ENCODE results near the gene S1PR2.
"Not testable (repeated sequence)": the region's sequence is repeated elsewhere in the genome, so short reads cannot be mapped to it uniquely, and the experiment has no call there.

Gene S1PR2

GRCh38 chr19:10198889-10199644, 32.1 kb downstream of the S1PR2 start:
- not testable (repeated sequence) for H3K18ac ChIP-seq (ENCODE audit: low read length); H2BK5ac ChIP-seq (ENCODE audit: low read length); H3K36me3 ChIP-seq (ENCODE audit: control insufficient read depth, insufficient read depth, low read length); H3K23ac ChIP-seq (ENCODE audit: low read length); H3K79me1 ChIP-seq (ENCODE audit: low read length); H4K8ac ChIP-seq (ENCODE audit: low read depth, low read length); H2BK120ac ChIP-seq (ENCODE audit: low read depth, low read length); H2BK15ac ChIP-seq (replicated peaks; ENCODE audit: low read depth); H2AK5ac ChIP-seq (ENCODE audit: low read length); H3K4ac ChIP-seq (ENCODE audit: low read depth, low read length); H3K27ac ChIP-seq (ENCODE audit: low read depth, low read length); H3K4me1 ChIP-seq (ENCODE audit: control insufficient read depth, low read depth, low read length); H3K27me3 ChIP-seq (ENCODE audit: insufficient read depth, low read length, poor library complexity); H3K4me2 ChIP-seq (ENCODE audit: low read length); H3K4me3 ChIP-seq (ENCODE audit: low read length); H3K56ac ChIP-seq (ENCODE audit: low read length); DNase-seq; H4K5ac ChIP-seq (ENCODE audit: low read length); H3K9ac ChIP-seq (ENCODE audit: low read length); H3K79me2 ChIP-seq (ENCODE audit: control insufficient read depth, insufficient read depth, low read length)
- WGBS (ENCODE audit: extremely low coverage, insufficient coverage, low lambda C conversion rate) = no CpG with 5 or more reads among the region's 11 CpGs

DNA sequence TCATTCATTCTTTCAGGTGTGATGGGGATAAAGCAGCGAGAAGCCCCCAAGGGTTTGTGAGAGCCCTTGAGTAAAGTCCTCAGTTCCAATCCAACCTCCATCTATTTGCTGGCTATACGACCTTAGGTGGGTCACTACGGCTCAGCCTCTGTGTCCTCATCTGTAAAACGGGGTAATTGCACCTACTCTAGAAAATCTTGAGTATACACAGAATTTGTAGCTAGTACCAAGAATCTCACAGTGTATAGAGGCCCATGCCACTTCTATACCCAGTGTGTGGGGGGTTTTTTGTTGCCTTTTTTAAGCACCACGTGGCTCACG, 36.0 kb downstream of the S1PR2 start:
- Histone ChIP-seq H3K18ac (ENCODE audit: low read length) (no peak overlapping the region), H3K27me3 (ENCODE audit: insufficient read depth, low read length, poor library complexity) (no peaks in the 10 kb centered on the region), H2BK5ac (ENCODE audit: low read length) (no peak overlapping the region), H4K5ac (ENCODE audit: low read length) (no peak overlapping the region), H2AK5ac (ENCODE audit: low read length) (no peak overlapping the region), H3K4me2 (ENCODE audit: low read length) (peak overlapping the region; percentile 41), H3K79me1 (ENCODE audit: low read length) (peaks cover 2% of the 10 kb centered on the region), H4K8ac (ENCODE audit: low read depth, low read length) (no peak overlapping the region), H2BK120ac (ENCODE audit: low read depth, low read length) (no peak overlapping the region), H2BK15ac (replicated peaks; ENCODE audit: low read depth) (no peak overlapping the region), H3K56ac (ENCODE audit: low read length) (peak overlapping the region; percentile 28), H3K79me2 (ENCODE audit: control insufficient read depth, insufficient read depth, low read length) (peaks cover 39% of the 10 kb centered on the region), H3K4ac (ENCODE audit: low read depth, low read length) (no peak overlapping the region), H3K36me3 (ENCODE audit: control insufficient read depth, insufficient read depth, low read length) (no peaks in the 10 kb centered on the region), H3K4me3 (ENCODE audit: low read length) (peak overlapping the region; percentile 5), H3K4me1 (ENCODE audit: control insufficient read depth, low read depth, low read length) (no peaks in the 10 kb centered on the region), H3K27ac (ENCODE audit: low read depth, low read length) (no peak overlapping the region), H3K23ac (ENCODE audit: low read length) (no peak overlapping the region), H3K9ac (ENCODE audit: low read length) (peak overlapping the region; percentile 56)
- WGBS (ENCODE audit: extremely low coverage, insufficient coverage, low lambda C conversion rate) = no CpG with 5 or more reads among the region's 6 CpGs
- DNase-seq = no peak

DNA sequence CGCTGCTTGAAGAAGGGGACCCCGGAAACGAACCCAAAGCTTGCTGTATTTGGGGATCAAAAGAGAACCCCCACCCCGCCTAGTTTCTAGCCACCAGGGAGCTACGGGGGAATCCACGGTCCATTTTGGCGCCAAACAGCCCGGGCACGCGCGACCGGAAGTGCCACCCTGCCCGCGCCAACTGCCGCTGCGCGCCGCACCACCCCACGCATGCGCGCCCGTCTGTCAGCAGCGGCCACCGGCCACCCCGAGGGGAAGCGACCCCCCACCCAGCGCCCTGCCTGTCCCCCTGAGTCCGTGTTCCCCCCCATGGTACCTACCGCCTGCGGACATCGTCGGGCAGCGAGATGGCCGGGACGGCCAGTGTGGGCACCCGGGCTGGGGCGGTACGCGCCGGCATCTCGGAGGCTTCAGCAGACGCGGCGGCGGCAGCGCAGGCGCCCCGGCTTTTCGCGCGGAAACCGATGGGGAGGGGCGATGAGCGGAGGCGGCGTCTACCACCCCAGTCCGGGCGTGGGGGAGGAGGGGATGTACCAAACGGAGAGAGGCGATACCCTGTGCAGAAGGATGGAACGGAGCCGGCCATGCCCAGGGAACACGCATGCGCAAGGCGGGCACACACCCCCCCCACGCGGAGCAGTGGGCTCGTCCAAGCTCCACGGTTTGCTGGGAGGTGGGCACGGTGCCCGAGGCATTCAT, 36.5 kb downstream of the S1PR2 start, which contains the start of gene DNMT1:
Gene DNMT1, minus strand, starts transcription at position 454 of the 699 bp plus-strand sequence. Its CDS starts 54 bp downstream, at position 400.
- peak within 1 kb of the TSS; percentile 56 for H3K4me2 ChIP-seq (ENCODE audit: low read length)
- WGBS (ENCODE audit: extremely low coverage, insufficient coverage, low lambda C conversion rate) = no CpG with 5 or more reads among the region's 71 CpGs
- no peaks in the 10 kb centered on the region for H3K36me3 ChIP-seq (ENCODE audit: control insufficient read depth, insufficient read depth, low read length)
- H2AK5ac ChIP-seq (ENCODE audit: low read length) = peak within 1 kb of the TSS; percentile 90
- H3K4me3 ChIP-seq (ENCODE audit: low read length) = peak within 1 kb of the TSS; percentile 44
- H3K4ac ChIP-seq (ENCODE audit: low read depth, low read length) = peak within 1 kb of the TSS; percentile 78
- peak within 1 kb of the TSS; percentile 95 for H3K56ac ChIP-seq (ENCODE audit: low read length)
- peaks cover 44% of the 10 kb centered on the region for H3K79me2 ChIP-seq (ENCODE audit: control insufficient read depth, insufficient read depth, low read length)
- H3K9ac ChIP-seq (ENCODE audit: low read length) = peak within 1 kb of the TSS; percentile 98
- H3K18ac ChIP-seq (ENCODE audit: low read length) = peak within 1 kb of the TSS; percentile 20
- peak within 1 kb of the TSS; percentile 79 for H2BK5ac ChIP-seq (ENCODE audit: low read length)
- DNase-seq = peak; percentile 97
- no peak within 1 kb of the TSS for H2BK120ac ChIP-seq (ENCODE audit: low read depth, low read length)
- no peak within 1 kb of the TSS for H2BK15ac ChIP-seq (replicated peaks; ENCODE audit: low read depth)
- H4K5ac ChIP-seq (ENCODE audit: low read length) = no peak within 1 kb of the TSS
- peak within 1 kb of the TSS; percentile 83 for H3K23ac ChIP-seq (ENCODE audit: low read length)
- H4K8ac ChIP-seq (ENCODE audit: low read depth, low read length) = no peak within 1 kb of the TSS
- peaks cover 6% of the 10 kb centered on the region for H3K79me1 ChIP-seq (ENCODE audit: low read length)
- peak within 1 kb of the TSS; percentile 28 for H3K27ac ChIP-seq (ENCODE audit: low read depth, low read length)
- no peaks in the 10 kb centered on the region for H3K27me3 ChIP-seq (ENCODE audit: insufficient read depth, low read length, poor library complexity)
- H3K4me1 ChIP-seq (ENCODE audit: control insufficient read depth, low read depth, low read length) = no peaks in the 10 kb centered on the region

DNA sequence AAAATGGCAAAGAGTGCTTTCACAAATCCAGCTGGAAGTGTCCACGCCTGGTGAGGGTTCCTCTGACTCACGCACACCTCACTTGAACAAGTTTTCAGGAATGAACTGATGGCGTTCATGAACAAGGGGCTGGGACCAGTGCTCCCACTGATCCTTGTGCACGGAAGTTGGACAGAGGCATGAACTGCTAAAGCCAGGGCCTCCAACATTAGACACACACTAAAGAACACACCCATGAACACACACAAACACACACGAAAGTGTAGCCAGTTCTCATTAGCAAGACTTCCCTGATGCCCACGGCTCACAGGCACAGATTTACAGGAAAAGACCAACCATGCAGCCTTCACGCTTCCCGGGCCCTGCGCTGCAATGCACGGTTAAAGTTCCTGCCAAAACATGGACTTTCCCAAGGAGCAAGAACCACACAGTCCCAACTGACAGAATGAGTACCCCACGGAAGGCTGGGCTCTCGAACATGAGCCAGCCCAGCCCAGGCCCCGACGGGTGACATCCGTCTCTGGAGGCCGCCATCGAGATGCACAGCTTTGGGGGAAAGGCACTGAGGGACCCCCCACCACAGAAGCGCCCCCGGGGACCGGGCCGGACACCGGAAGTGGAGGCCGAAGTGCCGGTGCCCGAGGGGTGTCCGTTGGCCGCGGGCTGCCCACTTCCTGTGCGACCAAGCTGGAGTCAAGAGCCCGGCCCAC, 37.2 kb downstream of the S1PR2 start:
- H2BK120ac ChIP-seq (ENCODE audit: low read depth, low read length) = no peak overlapping the region
- H3K4ac ChIP-seq (ENCODE audit: low read depth, low read length) = peak overlapping the region; percentile 78
- H3K79me1 ChIP-seq (ENCODE audit: low read length) = peaks cover 8% of the 10 kb centered on the region
- H3K56ac ChIP-seq (ENCODE audit: low read length) = peak overlapping the region; percentile 95
- peak overlapping the region; percentile 56 for H3K4me2 ChIP-seq (ENCODE audit: low read length)
- peaks cover 48% of the 10 kb centered on the region for H3K79me2 ChIP-seq (ENCODE audit: control insufficient read depth, insufficient read depth, low read length)
- peak overlapping the region; percentile 28 for H3K27ac ChIP-seq (ENCODE audit: low read depth, low read length)
- H4K8ac ChIP-seq (ENCODE audit: low read depth, low read length) = no peak overlapping the region
- no peak overlapping the region for H4K5ac ChIP-seq (ENCODE audit: low read length)
- peak overlapping the region; percentile 90 for H2AK5ac ChIP-seq (ENCODE audit: low read length)
- H3K18ac ChIP-seq (ENCODE audit: low read length) = peak overlapping the region; percentile 20
- no CpG with 5 or more reads among the region's 30 CpGs for WGBS (ENCODE audit: extremely low coverage, insufficient coverage, low lambda C conversion rate)
- peak overlapping the region; percentile 83 for H3K23ac ChIP-seq (ENCODE audit: low read length)
- H3K27me3 ChIP-seq (ENCODE audit: insufficient read depth, low read length, poor library complexity) = no peaks in the 10 kb centered on the region
- peak overlapping the region; percentile 44 for H3K4me3 ChIP-seq (ENCODE audit: low read length)
- no peaks in the 10 kb centered on the region for H3K36me3 ChIP-seq (ENCODE audit: control insufficient read depth, insufficient read depth, low read length)
- no peaks in the 10 kb centered on the region for H3K4me1 ChIP-seq (ENCODE audit: control insufficient read depth, low read depth, low read length)
- peak overlapping the region; percentile 98 for H3K9ac ChIP-seq (ENCODE audit: low read length)
- H2BK15ac ChIP-seq (replicated peaks; ENCODE audit: low read depth) = no peak overlapping the region
- DNase-seq = peak; percentile 32
- H2BK5ac ChIP-seq (ENCODE audit: low read length) = peak overlapping the region; percentile 79

GRCh38 chr19:10192922-10193321, 38.2 kb downstream of the S1PR2 start:
- Histone ChIP-seq H2BK5ac (ENCODE audit: low read length) (no peak overlapping the region), H3K79me1 (ENCODE audit: low read length) (peaks cover 8% of the 10 kb centered on the region), H3K79me2 (ENCODE audit: control insufficient read depth, insufficient read depth, low read length) (peaks cover 58% of the 10 kb centered on the region), H4K5ac (ENCODE audit: low read length) (no peak overlapping the region), H2BK15ac (replicated peaks; ENCODE audit: low read depth) (no peak overlapping the region), H3K4ac (ENCODE audit: low read depth, low read length) (no peak overlapping the region), H3K9ac (ENCODE audit: low read length) (peak overlapping the region; percentile 98), H3K36me3 (ENCODE audit: control insufficient read depth, insufficient read depth, low read length) (no peaks in the 10 kb centered on the region), H3K18ac (ENCODE audit: low read length) (no peak overlapping the region), H3K4me1 (ENCODE audit: control insufficient read depth, low read depth, low read length) (no peaks in the 10 kb centered on the region), H3K23ac (ENCODE audit: low read length) (no peak overlapping the region), H3K4me2 (ENCODE audit: low read length) (no peak overlapping the region), H3K56ac (ENCODE audit: low read length) (peak overlapping the region; percentile 95), H2AK5ac (ENCODE audit: low read length) (no peak overlapping the region), H4K8ac (ENCODE audit: low read depth, low read length) (no peak overlapping the region), H3K27ac (ENCODE audit: low read depth, low read length) (no peak overlapping the region), H3K27me3 (ENCODE audit: insufficient read depth, low read length, poor library complexity) (no peaks in the 10 kb centered on the region), H2BK120ac (ENCODE audit: low read depth, low read length) (no peak overlapping the region), H3K4me3 (ENCODE audit: low read length) (no peak overlapping the region)
- DNase-seq = no peak
- WGBS (ENCODE audit: extremely low coverage, insufficient coverage, low lambda C conversion rate) = no CpG with 5 or more reads among the region's 6 CpGs
